HepG2 (cell line): Measurements from ENCODE around the gene ZNF394. TPM values are rescaled to one million over a fixed set of nuclear protein-coding genes. Genes with fewer than 3 reads are reported as not detected.

ENCODE experiments used
- ATF2 ChIP-seq: sonication (generic); formaldehyde crosslinking; IDR thresholded peaks from 2 replicates; pipeline ENCODE4 v1.4.0; 2020; ENCODE audit warnings: missing genetic modification reagents
- FOXK1 ChIP-seq: sonication (generic); formaldehyde crosslinking; IDR thresholded peaks from 2 replicates; pipeline ENCODE4 v1.4.0; 2020; ENCODE audit warnings: low read depth, missing genetic modification reagents, borderline replicate concordance
- FOXM1 ChIP-seq: sonication (generic); formaldehyde crosslinking; IDR thresholded peaks from 2 replicates; pipeline ENCODE4 v1.5.0; 2020; ENCODE audit warnings: missing genetic modification reagents
- HOXA3 ChIP-seq: sonication (generic); formaldehyde crosslinking; IDR thresholded peaks from 2 replicates; pipeline ENCODE4 v1.5.0; 2020; ENCODE audit warnings: missing genetic modification reagents
- SETDB1 ChIP-seq: sonication (generic); formaldehyde crosslinking; IDR thresholded peaks from 2 replicates; pipeline ENCODE4 v1.5.1; 2020; ENCODE audit warnings: missing genetic modification reagents, mild to moderate bottlenecking, borderline replicate concordance
- SMAD1 ChIP-seq: sonication (generic); formaldehyde crosslinking; IDR thresholded peaks from 2 replicates; pipeline ENCODE4 v1.4.0; 2020; ENCODE audit warnings: missing genetic modification reagents, low read depth, mild to moderate bottlenecking, borderline replicate concordance
- SUZ12 ChIP-seq: fragments of 150-350 bp; IDR thresholded peaks from 2 replicates; pipeline ENCODE4 v1.6.1; 2014; ENCODE audit warnings: low read depth, low read length
- TFDP1 ChIP-seq: IDR thresholded peaks from 2 replicates; pipeline ENCODE4 v1.6.1; 2016; ENCODE audit warnings: missing compliant biosample characterization, missing genetic modification reagents, borderline replicate concordance
- TFE3 ChIP-seq: IDR thresholded peaks from 2 replicates; pipeline ENCODE4 v1.6.1; 2016
- TRAFD1 ChIP-seq: sonication (generic); formaldehyde crosslinking; IDR thresholded peaks from 2 replicates; pipeline ENCODE4 v1.5.1; 2020; ENCODE audit warnings: missing genetic modification reagents, mild to moderate bottlenecking, borderline replicate concordance
- ZBTB20 ChIP-seq: sonication (generic); formaldehyde crosslinking; IDR thresholded peaks from 2 replicates; pipeline ENCODE4 v1.8.1; 2023; ENCODE audit warnings: missing genetic modification reagents, low read depth, mild to moderate bottlenecking, borderline replicate concordance
- ZFP36L1 ChIP-seq: sonication (generic); formaldehyde crosslinking; IDR thresholded peaks from 2 replicates; pipeline ENCODE4 v1.8.0; 2022; ENCODE audit warnings: mild to moderate bottlenecking, missing genetic modification reagents, moderate library complexity
- ZNF142 ChIP-seq: sonication (generic); formaldehyde crosslinking; IDR thresholded peaks from 2 replicates; pipeline ENCODE4 v1.4.0; 2020; ENCODE audit warnings: missing genetic modification reagents
- ZNF160 ChIP-seq: sonication (generic); formaldehyde crosslinking; IDR thresholded peaks from 2 replicates; pipeline ENCODE4 v1.8.0; 2022; ENCODE audit warnings: mild to moderate bottlenecking, inconsistent platforms, missing genetic modification reagents
- ZNF567 ChIP-seq: sonication (generic); formaldehyde crosslinking; IDR thresholded peaks from 2 replicates; pipeline ENCODE4 v1.8.1; 2023; ENCODE audit warnings: mild to moderate bottlenecking, missing genetic modification reagents, borderline replicate concordance
- ZNF629 ChIP-seq: sonication (generic); formaldehyde crosslinking; conservative IDR thresholded peaks from 2 replicates; pipeline ENCODE4 v1.5.0; 2020; ENCODE audit warnings: missing genetic modification reagents
- polyA plus RNA-seq, 8 experiments: library from polyadenylated mRNA; depleted of rRNA in 3 of 8; stranded (reverse) in 7 of 8; unstranded in 1 of 8; fragments of >200 nt; fragmentation: Illumina TruSeq in 4 of 8; extraction: Trizol in 4 of 8; gene quantifications; 2 replicates each; pipeline versions ENCODE4 v1.2.1 to v1.2.3, GENCODE V29; 2011 to 2016; ENCODE audit warnings: low read depth in 4 of 8, missing spikeins in 1 of 8, mixed read lengths in 1 of 8; ENCODE audit not compliant: insufficient read depth in 1 of 8
- total RNA-seq, 5 experiments: library from RNA; depleted of rRNA; stranded (reverse); fragments of >200 nt; fragmentation: Illumina TruSeq; extraction: Trizol; gene quantifications; 2 replicates each; pipeline ENCODE4 v1.2.3, GENCODE V29; 2016; ENCODE audit warnings: low read depth in 1 of 5

The ZNF394 gene
- total and polyA plus RNA-seq, 2 of the 13 experiments (the other 11 are each of a cell fraction or from before 2014, with no cell fraction given) = 7.8 to 19.6 TPM

- TF ChIP-seq ZNF142 (CRISPR knock-in tag) (no peak), SETDB1 (CRISPR knock-in tag) (no peak), ZFP36L1 (peak; percentile 63; the same call in 1 of the 2 replicates), ZNF629 (CRISPR knock-in tag) (no peak), ATF2 (CRISPR knock-in tag) (peak; percentile 75; the same call in 1 of the 2 replicates), TFE3 (CRISPR knock-in tag) (peak; percentile 65; the same call in 1 of the 2 replicates), SMAD1 (no peak), FOXK1 (peak; percentile 97; the same call in 1 of the 2 replicates), FOXM1 (no peak), SUZ12 (no peak), TFDP1 (CRISPR knock-in tag) (peak; percentile 48; the same call in 1 of the 2 replicates), ZNF567 (no peak), HOXA3 (peak; percentile 98), ZBTB20 (CRISPR knock-in tag) (0 out of 2 replicates have a peak, but pooled peaks have one; percentile 18), ZNF160 (CRISPR knock-in tag) (no peak; the same call in 1 of the 2 replicates), TRAFD1 (CRISPR knock-in tag) (peak; percentile 62; the same call in 1 of the 2 replicates)
Measured at GRCh38 chr7:99499721-99500636, at the start of gene ZNF394 (continued).
